HFFc6 (cell line): ENCODE results near the gene GPC6. TPM values are rescaled to one million over a fixed set of nuclear protein-coding genes. Genes with fewer than 3 reads are reported as not detected.
A peak's percentile ranks its signal among the peaks of the same experiment; 100 is the strongest.

Experiments
- DNase-seq: peaks from one replicate; pipeline ENCODE4 v3.0.0-alpha.2; 2018
- H3K27ac Mint-ChIP-seq: 2 replicates; pipeline ENCODE4 v1.8.0; 2020; ENCODE audit warnings: mild to moderate bottlenecking, mixed read lengths
- H3K27me3 Mint-ChIP-seq: 2 replicates; pipeline ENCODE4 v1.8.0; 2021; ENCODE audit warnings: mild to moderate bottlenecking, moderate library complexity, mixed read lengths; ENCODE audit not compliant: insufficient read depth
- H3K36me3 Mint-ChIP-seq: 2 replicates; pipeline ENCODE4 v1.8.0; 2021; ENCODE audit warnings: low read depth, mixed read lengths
- H3K4me1 Mint-ChIP-seq: 2 replicates; pipeline ENCODE4 v1.8.0; 2020; ENCODE audit warnings: low read depth, mixed read lengths
- H3K4me3 Mint-ChIP-seq: 2 replicates; pipeline ENCODE4 v1.8.0; 2020; ENCODE audit warnings: mild to moderate bottlenecking, moderate library complexity, mixed read lengths
- H3K9me3 Mint-ChIP-seq: 2 replicates; pipeline ENCODE4 v1.8.0; 2020; ENCODE audit warnings: mild to moderate bottlenecking, mixed read lengths
- total RNA-seq, 6 experiments: library from RNA; stranded (reverse); fragmentation: NEBNext Ultra II Directional; extraction: Animal tissue kit (Norgen Biotek cat#: 25700); gene quantifications; 2 replicates in 1 of 6; 3 replicates in 5 of 6; pipeline ENCODE4 v1.2.3, GENCODE V29; 2021
- TF ChIP-seq, protein P1 (sequence below): fragments of 200-600 bp; sonication (generic); IDR thresholded peaks from 2 replicates; pipeline ENCODE4 v1.5.0; 2021; ENCODE audit warnings: antibody characterized with exemption, mild to moderate bottlenecking

Gene GPC6
- total RNA-seq, 6 experiments from 2014 or later = 3.0 to 5.3 (median 4.4) TPM

DNA sequence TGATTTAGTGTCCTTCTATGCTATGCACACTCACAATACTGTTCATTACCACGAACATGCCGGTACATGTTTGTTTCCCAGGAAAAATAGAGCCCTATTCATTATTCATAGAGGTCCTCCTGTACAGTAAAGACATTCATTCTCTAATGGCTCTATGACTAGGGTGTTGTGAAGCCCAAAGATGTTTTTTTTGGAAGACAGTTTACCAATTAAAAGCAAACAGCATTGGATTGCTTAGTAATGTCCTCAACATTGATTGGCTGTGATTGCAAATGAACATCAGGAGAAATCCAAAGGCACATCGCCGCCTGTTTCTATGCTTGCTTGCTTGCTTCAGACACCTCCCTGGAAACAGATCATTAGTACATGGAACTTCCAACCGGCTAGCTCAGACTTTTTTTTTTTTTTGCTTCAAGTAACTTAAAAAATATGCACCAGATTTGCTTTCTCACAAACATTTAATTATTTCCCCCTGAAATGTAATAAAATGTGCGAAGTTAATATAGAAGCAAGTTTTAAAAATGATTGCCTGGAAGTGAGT, 8.8 kb upstream of the GPC6 start:
- no peaks in the 10 kb centered on the region for H3K36me3 Mint-ChIP-seq
- H3K4me3 Mint-ChIP-seq = no peak overlapping the region
- H3K4me1 Mint-ChIP-seq = no peaks in the 10 kb centered on the region
- TF ChIP-seq, protein P1, sequence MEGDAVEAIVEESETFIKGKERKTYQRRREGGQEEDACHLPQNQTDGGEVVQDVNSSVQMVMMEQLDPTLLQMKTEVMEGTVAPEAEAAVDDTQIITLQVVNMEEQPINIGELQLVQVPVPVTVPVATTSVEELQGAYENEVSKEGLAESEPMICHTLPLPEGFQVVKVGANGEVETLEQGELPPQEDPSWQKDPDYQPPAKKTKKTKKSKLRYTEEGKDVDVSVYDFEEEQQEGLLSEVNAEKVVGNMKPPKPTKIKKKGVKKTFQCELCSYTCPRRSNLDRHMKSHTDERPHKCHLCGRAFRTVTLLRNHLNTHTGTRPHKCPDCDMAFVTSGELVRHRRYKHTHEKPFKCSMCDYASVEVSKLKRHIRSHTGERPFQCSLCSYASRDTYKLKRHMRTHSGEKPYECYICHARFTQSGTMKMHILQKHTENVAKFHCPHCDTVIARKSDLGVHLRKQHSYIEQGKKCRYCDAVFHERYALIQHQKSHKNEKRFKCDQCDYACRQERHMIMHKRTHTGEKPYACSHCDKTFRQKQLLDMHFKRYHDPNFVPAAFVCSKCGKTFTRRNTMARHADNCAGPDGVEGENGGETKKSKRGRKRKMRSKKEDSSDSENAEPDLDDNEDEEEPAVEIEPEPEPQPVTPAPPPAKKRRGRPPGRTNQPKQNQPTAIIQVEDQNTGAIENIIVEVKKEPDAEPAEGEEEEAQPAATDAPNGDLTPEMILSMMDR = no peak
- no peak for DNase-seq
- H3K27ac Mint-ChIP-seq = no peak overlapping the region
- no peaks in the 10 kb centered on the region for H3K27me3 Mint-ChIP-seq
- H3K9me3 Mint-ChIP-seq = no peaks in the 10 kb centered on the region

DNA sequence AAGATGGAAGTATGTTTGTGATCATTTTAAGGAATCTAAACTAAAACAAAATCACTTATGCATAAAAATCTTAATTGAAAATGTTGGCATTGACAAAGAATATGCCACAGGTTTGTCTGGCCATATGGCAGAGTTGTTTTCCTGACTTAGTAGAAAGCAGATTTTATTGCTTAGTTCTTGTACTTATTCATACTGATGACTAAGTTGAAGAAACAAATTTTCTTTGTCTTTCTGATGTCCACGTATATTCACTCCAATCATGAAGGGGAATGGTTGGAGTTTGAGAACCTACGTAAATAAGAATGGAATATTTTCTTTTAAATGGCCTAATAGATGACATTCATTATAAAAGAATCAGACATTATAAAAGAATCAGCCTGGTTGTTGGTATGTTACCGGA, 8.0 kb upstream of the GPC6 start:
- no peaks in the 10 kb centered on the region for H3K4me1 Mint-ChIP-seq
- H3K27ac Mint-ChIP-seq = no peak overlapping the region
- no peak overlapping the region for H3K4me3 Mint-ChIP-seq
- no peak for DNase-seq
- H3K36me3 Mint-ChIP-seq = no peaks in the 10 kb centered on the region
- TF ChIP-seq, protein P1 = no peak
- H3K9me3 Mint-ChIP-seq = no peaks in the 10 kb centered on the region
- H3K27me3 Mint-ChIP-seq = no peaks in the 10 kb centered on the region

DNA sequence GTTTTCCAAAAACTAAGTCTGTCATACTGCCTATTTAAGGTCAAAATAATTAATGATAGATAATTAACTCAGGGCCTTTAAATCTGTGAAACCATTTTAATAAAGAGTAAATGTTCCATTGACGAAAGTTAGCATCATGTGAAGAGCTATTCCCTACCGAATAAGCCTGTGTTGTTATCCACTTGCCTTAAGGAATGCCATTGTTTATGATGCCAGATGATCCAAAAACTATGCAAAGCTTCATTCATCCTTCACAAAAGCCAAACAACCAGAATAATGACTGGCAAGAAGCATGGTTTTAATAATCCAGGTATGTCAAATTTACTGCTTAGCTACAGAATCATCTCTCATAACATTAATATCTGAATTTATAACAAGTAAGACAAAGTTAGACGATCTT, 6.5 kb upstream of the GPC6 start:
- Mint-ChIP-seq H3K36me3 (no peaks in the 10 kb centered on the region), H3K27me3 (no peaks in the 10 kb centered on the region), H3K4me1 (peaks cover 10% of the 10 kb centered on the region), H3K27ac (no peak overlapping the region), H3K4me3 (no peak overlapping the region), H3K9me3 (no peaks in the 10 kb centered on the region)
- TF ChIP-seq, protein P1 = no peak
- no peak for DNase-seq

DNA sequence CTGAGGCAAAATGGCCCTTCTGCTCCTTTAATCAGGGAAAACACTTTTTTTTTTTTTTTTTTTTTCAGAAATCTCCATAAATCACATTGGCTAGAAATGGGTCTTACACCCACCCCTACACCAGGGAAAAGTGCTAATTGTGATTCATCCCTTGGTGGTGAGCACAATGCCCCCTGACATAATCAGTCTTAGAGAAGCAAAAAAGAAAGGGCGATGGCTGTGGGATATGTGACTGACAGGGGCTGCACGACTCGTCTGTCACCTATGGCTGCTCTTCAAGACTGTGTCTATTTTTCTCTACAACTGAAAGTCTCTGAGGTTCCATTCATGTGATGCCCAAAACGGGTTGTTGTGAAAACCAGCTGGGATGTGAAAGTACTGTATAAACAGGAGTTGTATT, 3.6 kb upstream of the GPC6 start:
- Mint-ChIP-seq H3K4me1 (peaks cover 25% of the 10 kb centered on the region), H3K27me3 (no peaks in the 10 kb centered on the region), H3K4me3 (no peak overlapping the region), H3K9me3 (no peaks in the 10 kb centered on the region), H3K27ac (no peak overlapping the region), H3K36me3 (no peaks in the 10 kb centered on the region)
- TF ChIP-seq, protein P1 = no peak
- DNase-seq = no peak

DNA sequence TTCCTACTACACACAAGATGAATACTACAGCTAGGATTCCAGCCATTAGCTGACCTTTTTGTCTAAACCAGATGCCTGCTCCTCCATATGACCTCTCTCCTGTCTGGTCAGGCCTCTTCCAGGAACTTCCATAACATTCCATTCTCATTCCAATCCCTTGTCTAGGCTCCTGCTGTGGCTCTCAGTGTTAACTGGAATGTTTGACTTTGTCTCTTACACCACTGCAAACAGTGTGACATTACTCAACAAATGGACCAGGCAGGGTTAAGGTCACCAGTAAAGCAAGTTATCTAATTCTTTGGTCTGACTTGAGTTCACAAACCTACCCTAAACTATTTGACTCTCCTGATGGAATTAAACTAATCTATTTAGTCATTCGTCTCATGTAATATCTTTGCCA, 2.1 kb upstream of the GPC6 start:
- no peak overlapping the region for H3K27ac Mint-ChIP-seq
- TF ChIP-seq, protein P1 = no peak
- peak; percentile 29 for DNase-seq
- H3K36me3 Mint-ChIP-seq = no peaks in the 10 kb centered on the region
- H3K4me3 Mint-ChIP-seq = no peak overlapping the region
- no peaks in the 10 kb centered on the region for H3K9me3 Mint-ChIP-seq
- peaks cover 37% of the 10 kb centered on the region for H3K4me1 Mint-ChIP-seq
- H3K27me3 Mint-ChIP-seq = no peaks in the 10 kb centered on the region

DNA sequence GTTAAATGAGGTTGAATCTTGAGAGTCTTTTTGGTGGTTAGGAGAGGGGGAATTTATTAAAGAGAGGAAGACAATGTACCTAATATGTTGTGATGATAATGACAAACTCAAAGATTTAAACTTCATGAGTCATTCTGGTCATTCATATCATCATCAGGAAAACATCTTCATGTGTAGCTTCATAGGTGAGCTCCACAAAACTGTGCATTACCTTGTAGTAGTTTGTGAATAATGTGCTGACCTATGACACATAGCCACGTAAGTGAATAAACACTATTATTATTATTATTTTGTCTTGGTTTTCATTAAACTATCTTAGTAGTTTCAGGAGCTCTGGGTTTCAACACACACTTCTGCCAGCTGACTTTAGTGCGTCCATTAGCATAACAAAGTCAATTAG, 997 bp upstream of the GPC6 start:
- no peaks in the 10 kb centered on the region for H3K9me3 Mint-ChIP-seq
- H3K27ac Mint-ChIP-seq = no peak overlapping the region
- H3K36me3 Mint-ChIP-seq = no peaks in the 10 kb centered on the region
- no peaks in the 10 kb centered on the region for H3K27me3 Mint-ChIP-seq
- peak overlapping the region; percentile 93 for H3K4me3 Mint-ChIP-seq
- no peak for DNase-seq
- TF ChIP-seq, protein P1 = no peak
- H3K4me1 Mint-ChIP-seq = peaks cover 48% of the 10 kb centered on the region
